HG03196 (cell line): ENCODE data around the gene SREBF2.

Experiments
- ATAC-seq: cut with Tn5 transposase; IDR thresholded peaks from one replicate; pipeline ENCODE4 v1.9.1; 2021; ENCODE audit not compliant: unreplicated experiment

SREBF2 gene

GRCh38 chr22:41875531-41876270 is 42.8 kb downstream of the SREBF2 start:
- no peak for ATAC-seq

- no peak for ATAC-seq
Observed at GRCh38 chr22:41876275-41876674, 43.4 kb downstream of the SREBF2 start.

- no peak for ATAC-seq
Observed at GRCh38 chr22:41876675-41877074, 43.8 kb downstream of the SREBF2 start.

GRCh38 chr22:41880653-41881052 is 47.7 kb downstream of the SREBF2 start:
- ATAC-seq = no peak

- no peak for ATAC-seq
Observed at GRCh38 chr22:41883400-41883799, 50.5 kb downstream of the SREBF2 start.

- ATAC-seq = no peak
Observed at GRCh38 chr22:41885116-41885515, 52.2 kb downstream of the SREBF2 start.

GRCh38 chr22:41885516-41885915 is 52.6 kb downstream of the SREBF2 start:
- no peak for ATAC-seq

- no peak for ATAC-seq
Observed at GRCh38 chr22:41888627-41889200, 55.8 kb downstream of the SREBF2 start.

- no peak for ATAC-seq
Observed at GRCh38 chr22:41891407-41891806, 58.5 kb downstream of the SREBF2 start.

- ATAC-seq = no peak
Observed at GRCh38 chr22:41892721-41893120, 59.8 kb downstream of the SREBF2 start.

- no peak for ATAC-seq
Observed at GRCh38 chr22:41893591-41894375, 60.9 kb downstream of the SREBF2 start.

GRCh38 chr22:41898645-41899044 is 65.7 kb downstream of the SREBF2 start:
- no peak for ATAC-seq

GRCh38 chr22:41899110-41899509 is 66.2 kb downstream of the SREBF2 start:
- no peak for ATAC-seq

GRCh38 chr22:41899992-41900651 is 67.2 kb downstream of the SREBF2 start:
- no peak for ATAC-seq

GRCh38 chr22:41900652-41901312 is 67.9 kb downstream of the SREBF2 start:
- no peak for ATAC-seq

GRCh38 chr22:41902016-41902415 is 69.1 kb downstream of the SREBF2 start:
- ATAC-seq = no peak

GRCh38 chr22:41902932-41903421 is 70.1 kb downstream of the SREBF2 start:
- no peak for ATAC-seq

- ATAC-seq = no peak
Observed at GRCh38 chr22:41904450-41905410, 71.8 kb downstream of the SREBF2 start.

GRCh38 chr22:41905411-41906202 is 72.7 kb downstream of the SREBF2 start:
- no peak for ATAC-seq
